Measurements from ENCODE around the gene RANBP17.

DNA sequence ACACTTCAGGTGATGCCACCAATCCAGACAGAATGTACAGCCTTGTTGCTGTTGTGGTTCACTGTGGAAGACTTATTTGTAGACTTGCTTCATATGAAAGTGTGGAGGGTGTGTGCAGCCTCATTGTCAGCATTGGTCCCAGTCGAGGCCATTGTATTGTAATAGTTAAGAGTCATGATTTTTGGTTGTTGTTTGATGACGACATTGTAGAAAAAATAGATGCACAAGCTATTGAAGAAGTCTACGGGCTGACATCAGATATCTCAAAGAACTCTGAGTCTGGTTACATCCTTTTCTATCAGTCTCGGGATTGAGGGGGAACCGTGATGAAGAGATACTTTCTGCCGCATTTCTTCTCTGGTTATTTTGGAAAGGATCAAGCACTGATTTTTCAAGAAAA lies 390.9 kb downstream of the RANBP17 start:
- TF ChIP-seq POLR2AphosphoS5 (IDR thresholded peaks at IDR 0.05) (no peak), EP300 (IDR thresholded peaks at IDR 0.05; ENCODE audit: low read depth) (no peak)
- TF ChIP-seq, protein P1, sequence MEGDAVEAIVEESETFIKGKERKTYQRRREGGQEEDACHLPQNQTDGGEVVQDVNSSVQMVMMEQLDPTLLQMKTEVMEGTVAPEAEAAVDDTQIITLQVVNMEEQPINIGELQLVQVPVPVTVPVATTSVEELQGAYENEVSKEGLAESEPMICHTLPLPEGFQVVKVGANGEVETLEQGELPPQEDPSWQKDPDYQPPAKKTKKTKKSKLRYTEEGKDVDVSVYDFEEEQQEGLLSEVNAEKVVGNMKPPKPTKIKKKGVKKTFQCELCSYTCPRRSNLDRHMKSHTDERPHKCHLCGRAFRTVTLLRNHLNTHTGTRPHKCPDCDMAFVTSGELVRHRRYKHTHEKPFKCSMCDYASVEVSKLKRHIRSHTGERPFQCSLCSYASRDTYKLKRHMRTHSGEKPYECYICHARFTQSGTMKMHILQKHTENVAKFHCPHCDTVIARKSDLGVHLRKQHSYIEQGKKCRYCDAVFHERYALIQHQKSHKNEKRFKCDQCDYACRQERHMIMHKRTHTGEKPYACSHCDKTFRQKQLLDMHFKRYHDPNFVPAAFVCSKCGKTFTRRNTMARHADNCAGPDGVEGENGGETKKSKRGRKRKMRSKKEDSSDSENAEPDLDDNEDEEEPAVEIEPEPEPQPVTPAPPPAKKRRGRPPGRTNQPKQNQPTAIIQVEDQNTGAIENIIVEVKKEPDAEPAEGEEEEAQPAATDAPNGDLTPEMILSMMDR (IDR thresholded peaks at IDR 0.05), result no peak
